A549 (cell line): Measurements from ENCODE around the gene ADARB2. TPM values are rescaled to one million over a fixed set of nuclear protein-coding genes. Genes with fewer than 3 reads are reported as not detected.
A peak's percentile ranks its signal among the peaks of the same experiment; 100 is the strongest.

Source experiments
- ATAC-seq, 2 experiments: fragments of 200-7000 bp in 1 of 2; fragments of >200 bp in 1 of 2; cut with Nextera tagmentation in 1 of 2; cut with Tn5 transposase in 1 of 2; 3 replicates each; pipeline versions ENCODE4 v1.8.0 to v1.9.1; 2018 to 2020; ENCODE audit warnings: mild to moderate bottlenecking in 1 of 2, moderate library complexity in 1 of 2
- CTCF ChIA-PET: fragments of 300-600 bp; sonication (Branson Sonifier 250); formaldehyde crosslinking; extraction: SDS; loops from one replicate; lab custom pipeline; 2021; ENCODE audit warnings: antibody characterized with exemption, inconsistent platforms; lab: Yijun Ruan, JAX
- POLR2A ChIA-PET: fragments of 350-600 bp; formaldehyde crosslinking; extraction: SDS; loops from one replicate; lab custom pipeline; 2021; ENCODE audit warnings: antibody characterized with exemption, inconsistent platforms; lab: Yijun Ruan, JAX
- DNase-seq, 2 experiments: peaks; one replicate each; pipeline versions ENCODE4 v3.0.0 to v3.0.0-alpha.2; 2011 to 2016; ENCODE audit warnings: low read depth in 1 of 2, low spot score in 1 of 2
- FAIRE-seq: peaks from 2 replicates; lab custom pipeline; 2011; peaks lifted over from hg19 to GRCh38; lab: Jason Lieb, UNC
- H3K27ac ChIP-seq, 2 experiments: fragments of >200 bp; sonication (Bioruptor Twin); formaldehyde crosslinking; 3 replicates each; pipeline ENCODE4 v1.5.1; 2016 to 2017
- H3K4me1 ChIP-seq: fragments of >200 bp; sonication (Bioruptor Twin); formaldehyde crosslinking; 3 replicates; pipeline ENCODE4 v1.6.1; 2016
- H3K4me2 ChIP-seq: fragments of >200 bp; sonication (Bioruptor Twin); formaldehyde crosslinking; 3 replicates; pipeline ENCODE4 v1.6.1; 2016
- H3K4me3 ChIP-seq: fragments of >200 bp; sonication (Bioruptor Twin); formaldehyde crosslinking; 3 replicates; pipeline ENCODE4 v1.5.1; 2016
- H3K9me3 ChIP-seq: fragments of >200 bp; sonication (Bioruptor Twin); formaldehyde crosslinking; 3 replicates; pipeline ENCODE4 v1.6.1; 2016
- CEBPB ChIP-seq, 2 experiments: fragments of >200 bp in 1 of 2; sonication (Bioruptor Twin) in 1 of 2; formaldehyde crosslinking in 1 of 2; IDR thresholded peaks; 2 replicates each; pipeline ENCODE4 v1.6.1; 2012 to 2016
- CHD2 ChIP-seq: fragments of 150-350 bp; IDR thresholded peaks from 2 replicates; pipeline ENCODE4 v1.6.1; 2014; ENCODE audit warnings: low read length; ENCODE audit not compliant: partially characterized antibody
- EHF ChIP-seq: fragments of 250-450 bp; sonication (Bioruptor Pico); IDR thresholded peaks from 2 replicates; pipeline ENCODE4 v1.5.0; 2020; ENCODE audit warnings: mild to moderate bottlenecking
- EP300 ChIP-seq, 2 experiments: fragments of >200 bp; sonication (Bioruptor Twin); formaldehyde crosslinking; IDR thresholded peaks; 2 replicates in 1 of 2; 3 replicates in 1 of 2; pipeline ENCODE4 v1.6.1; 2016 to 2017
- ESRRA ChIP-seq: fragments of 150-350 bp; IDR thresholded peaks from 2 replicates; pipeline ENCODE4 v1.6.1; 2014; ENCODE audit warnings: mild to moderate bottlenecking, low read length, borderline replicate concordance
- FOSL2 ChIP-seq, 2 experiments: fragments of 450-650 bp in 1 of 2; fragments of >200 bp in 1 of 2; sonication (Bioruptor Twin) in 1 of 2; formaldehyde crosslinking; IDR thresholded peaks; 2 replicates each; pipeline versions ENCODE4 v1.5.0 to v1.6.1; 2016 to 2020; ENCODE audit warnings: mild to moderate bottlenecking in 1 of 2, moderate library complexity in 1 of 2
- GATA3 ChIP-seq: IDR thresholded peaks from 2 replicates; pipeline ENCODE4 v1.6.1; 2012; ENCODE audit warnings: borderline replicate concordance
- HDAC2 ChIP-seq: fragments of 200-600 bp; sonication (generic); IDR thresholded peaks from 2 replicates; pipeline ENCODE4 v1.6.1; 2016
- HOXB13 ChIP-seq: fragments of 250-450 bp; sonication (Bioruptor Pico); IDR thresholded peaks from 2 replicates; pipeline ENCODE4 v1.5.0; 2020; ENCODE audit warnings: low read depth, mild to moderate bottlenecking, moderate library complexity
- JUNB ChIP-seq: fragments of >200 bp; sonication (Bioruptor Twin); formaldehyde crosslinking; IDR thresholded peaks from 2 replicates; pipeline ENCODE4 v1.6.1; 2016
- KDM5A ChIP-seq: fragments of 200-600 bp; sonication (generic); IDR thresholded peaks from 2 replicates; pipeline ENCODE4 v1.6.1; 2016; ENCODE audit warnings: antibody characterized with exemption, mild to moderate bottlenecking
- MAFK ChIP-seq: fragments of 450-650 bp; IDR thresholded peaks from 2 replicates; pipeline ENCODE4 v1.6.1; 2014; ENCODE audit not compliant: partially characterized antibody
- MYC ChIP-seq: IDR thresholded peaks from 2 replicates; pipeline ENCODE4 v1.6.1; 2012; ENCODE audit warnings: mild to moderate bottlenecking, inconsistent platforms, low read length, improper control_type of control experiment, borderline replicate concordance
- PHF8 ChIP-seq: fragments of 200-600 bp; sonication (generic); IDR thresholded peaks from 2 replicates; pipeline ENCODE4 v1.6.1; 2016; ENCODE audit warnings: low read depth, mild to moderate bottlenecking, antibody characterized with exemption, moderate library complexity, borderline replicate concordance
- RARB ChIP-seq: fragments of 250-450 bp; sonication (Bioruptor Pico); IDR thresholded peaks from 2 replicates; pipeline ENCODE4 v1.8.0; 2021; ENCODE audit warnings: mild to moderate bottlenecking, moderate library complexity
- RFX5 ChIP-seq: fragments of 450-650 bp; IDR thresholded peaks from 2 replicates; pipeline ENCODE4 v1.7.1; 2014; ENCODE audit warnings: antibody characterized with exemption, mild to moderate bottlenecking, moderate library complexity
- SREBF2 ChIP-seq: fragments of 450-650 bp; IDR thresholded peaks from 2 replicates; pipeline ENCODE4 v1.6.1; 2014; ENCODE audit warnings: mild to moderate bottlenecking, moderate library complexity
- TFCP2L1 ChIP-seq: fragments of 250-450 bp; sonication (Bioruptor Pico); IDR thresholded peaks from 2 replicates; pipeline ENCODE4 v1.5.0; 2021; ENCODE audit warnings: mild to moderate bottlenecking
- ZC3H11A ChIP-seq: fragments of 450-650 bp; IDR thresholded peaks from 2 replicates; pipeline ENCODE4 v1.6.1; 2014; ENCODE audit warnings: antibody characterized with exemption, mild to moderate bottlenecking
- ZFP36 ChIP-seq: fragments of 450-650 bp; IDR thresholded peaks from 2 replicates; pipeline ENCODE4 v1.6.1; 2014; ENCODE audit warnings: borderline replicate concordance; ENCODE audit not compliant: partially characterized antibody
- WGBS: methylation state at CpG from one replicate; pipeline ENCODE4 v1.1.6; 2017; ENCODE audit errors: missing lambda C conversion rate; 5-methylcytosine and 5-hydroxymethylcytosine counted together
- polyA plus RNA-seq, 4 experiments: library from polyadenylated mRNA; depleted of rRNA in 3 of 4; stranded (reverse); fragments of >200 nt; fragmentation: RNase III in 1 of 4; extraction: RNeasy Plus Mini Kit Qiagen cat#74134 plus additional on column Dnase treatment in 1 of 4; gene quantifications; 2 replicates in 3 of 4; 3 replicates in 1 of 4; pipeline ENCODE4 v1.2.3, GENCODE V29; 2011 to 2017
- TF ChIP-seq, protein P1 (sequence below): fragments of 250-450 bp; sonication (Bioruptor Pico); IDR thresholded peaks from 2 replicates; pipeline ENCODE4 v1.5.0; 2020; ENCODE audit warnings: low read depth, mild to moderate bottlenecking, moderate library complexity
- TF ChIP-seq, protein P2 (sequence below): fragments of 150-350 bp; IDR thresholded peaks from 2 replicates; pipeline ENCODE4 v1.6.1; 2014; ENCODE audit warnings: low read depth, mild to moderate bottlenecking, low read length
- TF ChIP-seq, protein P3 (sequence below): fragments of 450-650 bp; IDR thresholded peaks from 2 replicates; pipeline ENCODE4 v1.6.1; 2014; ENCODE audit warnings: antibody characterized with exemption
- TF ChIP-seq, protein P4 (sequence below): fragments of >200 bp; sonication (Bioruptor Twin); formaldehyde crosslinking; IDR thresholded peaks from 3 replicates; pipeline ENCODE4 v1.6.1; 2016
- TF ChIP-seq, protein P5 (sequence below): IDR thresholded peaks from 2 replicates; pipeline ENCODE4 v1.6.1; 2012; ENCODE audit warnings: low read depth, borderline replicate concordance
- TF ChIP-seq, protein P6 (sequence below): IDR thresholded peaks from 2 replicates; pipeline ENCODE4 v1.6.1; 2012

Gene ADARB2
- polyA plus RNA-seq, 2 of the 4 experiments (the other 2 are of a cell fraction) = not detected

DNA sequence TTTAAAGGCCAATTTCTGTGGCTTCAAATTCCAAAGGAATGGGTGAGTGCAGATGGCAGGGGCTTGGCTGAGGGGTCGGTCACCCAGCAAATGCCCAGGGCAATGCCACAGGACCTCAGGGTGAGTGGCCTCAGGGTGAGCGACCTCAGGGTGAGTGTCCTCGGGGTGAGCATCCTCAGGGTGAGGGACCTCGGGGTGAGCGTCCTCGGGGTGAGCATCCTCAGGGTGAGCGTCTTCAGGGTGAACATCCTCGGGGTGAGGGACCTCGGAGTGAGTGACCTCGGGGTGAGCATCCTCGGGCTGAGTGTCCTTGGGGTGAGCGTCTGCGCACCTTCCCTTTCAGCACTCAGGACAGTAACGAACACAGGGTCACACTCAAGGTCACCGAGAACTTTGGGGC is 59.2 kb downstream of the ADARB2 start:
- Histone ChIP-seq H3K4me2 (no peak overlapping the region), H3K9me3 (no peaks in the 10 kb centered on the region), H3K4me3 (no peak overlapping the region), H3K4me1 (no peaks in the 10 kb centered on the region)
- POLR2A ChIA-PET = no interaction called here
- no peak for FAIRE-seq
- ATAC-seq = no peak
- TF ChIP-seq ZFP36 (no peak), GATA3 (no peak), KDM5A (no peak), FOSL2 (IDR thresholded peaks at IDR 0.05) (no peak), FOSL2 (CRISPR knock-in tag; IDR thresholded peaks at IDR 0.05) (no peak), PHF8 (no peak), MYC (no peak), HOXB13 (CRISPR knock-in tag) (no peak), SREBF2 (no peak), EP300 (IDR thresholded peaks at IDR 0.05) (no peak), RFX5 (no peak), JUNB (no peak), EHF (CRISPR knock-in tag) (no peak), ESRRA (no peak)
- TF ChIP-seq, protein P1, sequence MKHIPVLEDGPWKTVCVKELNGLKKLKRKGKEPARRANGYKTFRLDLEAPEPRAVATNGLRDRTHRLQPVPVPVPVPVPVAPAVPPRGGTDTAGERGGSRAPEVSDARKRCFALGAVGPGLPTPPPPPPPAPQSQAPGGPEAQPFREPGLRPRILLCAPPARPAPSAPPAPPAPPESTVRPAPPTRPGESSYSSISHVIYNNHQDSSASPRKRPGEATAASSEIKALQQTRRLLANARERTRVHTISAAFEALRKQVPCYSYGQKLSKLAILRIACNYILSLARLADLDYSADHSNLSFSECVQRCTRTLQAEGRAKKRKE = no peak
- TF ChIP-seq, protein P2, sequence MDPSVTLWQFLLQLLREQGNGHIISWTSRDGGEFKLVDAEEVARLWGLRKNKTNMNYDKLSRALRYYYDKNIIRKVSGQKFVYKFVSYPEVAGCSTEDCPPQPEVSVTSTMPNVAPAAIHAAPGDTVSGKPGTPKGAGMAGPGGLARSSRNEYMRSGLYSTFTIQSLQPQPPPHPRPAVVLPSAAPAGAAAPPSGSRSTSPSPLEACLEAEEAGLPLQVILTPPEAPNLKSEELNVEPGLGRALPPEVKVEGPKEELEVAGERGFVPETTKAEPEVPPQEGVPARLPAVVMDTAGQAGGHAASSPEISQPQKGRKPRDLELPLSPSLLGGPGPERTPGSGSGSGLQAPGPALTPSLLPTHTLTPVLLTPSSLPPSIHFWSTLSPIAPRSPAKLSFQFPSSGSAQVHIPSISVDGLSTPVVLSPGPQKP = no peak
- TF ChIP-seq, protein P3, sequence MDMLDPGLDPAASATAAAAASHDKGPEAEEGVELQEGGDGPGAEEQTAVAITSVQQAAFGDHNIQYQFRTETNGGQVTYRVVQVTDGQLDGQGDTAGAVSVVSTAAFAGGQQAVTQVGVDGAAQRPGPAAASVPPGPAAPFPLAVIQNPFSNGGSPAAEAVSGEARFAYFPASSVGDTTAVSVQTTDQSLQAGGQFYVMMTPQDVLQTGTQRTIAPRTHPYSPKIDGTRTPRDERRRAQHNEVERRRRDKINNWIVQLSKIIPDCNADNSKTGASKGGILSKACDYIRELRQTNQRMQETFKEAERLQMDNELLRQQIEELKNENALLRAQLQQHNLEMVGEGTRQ = no peak
- TF ChIP-seq, protein P4, sequence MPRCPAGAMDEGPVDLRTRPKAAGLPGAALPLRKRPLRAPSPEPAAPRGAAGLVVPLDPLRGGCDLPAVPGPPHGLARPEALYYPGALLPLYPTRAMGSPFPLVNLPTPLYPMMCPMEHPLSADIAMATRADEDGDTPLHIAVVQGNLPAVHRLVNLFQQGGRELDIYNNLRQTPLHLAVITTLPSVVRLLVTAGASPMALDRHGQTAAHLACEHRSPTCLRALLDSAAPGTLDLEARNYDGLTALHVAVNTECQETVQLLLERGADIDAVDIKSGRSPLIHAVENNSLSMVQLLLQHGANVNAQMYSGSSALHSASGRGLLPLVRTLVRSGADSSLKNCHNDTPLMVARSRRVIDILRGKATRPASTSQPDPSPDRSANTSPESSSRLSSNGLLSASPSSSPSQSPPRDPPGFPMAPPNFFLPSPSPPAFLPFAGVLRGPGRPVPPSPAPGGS = no peak
- TF ChIP-seq, protein P5, sequence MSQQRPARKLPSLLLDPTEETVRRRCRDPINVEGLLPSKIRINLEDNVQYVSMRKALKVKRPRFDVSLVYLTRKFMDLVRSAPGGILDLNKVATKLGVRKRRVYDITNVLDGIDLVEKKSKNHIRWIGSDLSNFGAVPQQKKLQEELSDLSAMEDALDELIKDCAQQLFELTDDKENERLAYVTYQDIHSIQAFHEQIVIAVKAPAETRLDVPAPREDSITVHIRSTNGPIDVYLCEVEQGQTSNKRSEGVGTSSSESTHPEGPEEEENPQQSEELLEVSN = no peak
- TF ChIP-seq, protein P6, sequence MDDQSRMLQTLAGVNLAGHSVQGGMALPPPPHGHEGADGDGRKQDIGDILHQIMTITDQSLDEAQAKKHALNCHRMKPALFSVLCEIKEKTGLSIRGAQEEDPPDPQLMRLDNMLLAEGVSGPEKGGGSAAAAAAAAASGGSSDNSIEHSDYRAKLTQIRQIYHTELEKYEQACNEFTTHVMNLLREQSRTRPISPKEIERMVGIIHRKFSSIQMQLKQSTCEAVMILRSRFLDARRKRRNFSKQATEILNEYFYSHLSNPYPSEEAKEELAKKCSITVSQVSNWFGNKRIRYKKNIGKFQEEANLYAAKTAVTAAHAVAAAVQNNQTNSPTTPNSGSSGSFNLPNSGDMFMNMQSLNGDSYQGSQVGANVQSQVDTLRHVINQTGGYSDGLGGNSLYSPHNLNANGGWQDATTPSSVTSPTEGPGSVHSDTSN = no peak
- TF ChIP-seq, all 56 proteins: peak for 0
- no peak overlapping the region for H3K27ac ChIP-seq
- WGBS = 15% methylated on average over 15 of the region's 15 CpGs
- DNase-seq = no peak
- CTCF ChIA-PET = no interaction called here

DNA sequence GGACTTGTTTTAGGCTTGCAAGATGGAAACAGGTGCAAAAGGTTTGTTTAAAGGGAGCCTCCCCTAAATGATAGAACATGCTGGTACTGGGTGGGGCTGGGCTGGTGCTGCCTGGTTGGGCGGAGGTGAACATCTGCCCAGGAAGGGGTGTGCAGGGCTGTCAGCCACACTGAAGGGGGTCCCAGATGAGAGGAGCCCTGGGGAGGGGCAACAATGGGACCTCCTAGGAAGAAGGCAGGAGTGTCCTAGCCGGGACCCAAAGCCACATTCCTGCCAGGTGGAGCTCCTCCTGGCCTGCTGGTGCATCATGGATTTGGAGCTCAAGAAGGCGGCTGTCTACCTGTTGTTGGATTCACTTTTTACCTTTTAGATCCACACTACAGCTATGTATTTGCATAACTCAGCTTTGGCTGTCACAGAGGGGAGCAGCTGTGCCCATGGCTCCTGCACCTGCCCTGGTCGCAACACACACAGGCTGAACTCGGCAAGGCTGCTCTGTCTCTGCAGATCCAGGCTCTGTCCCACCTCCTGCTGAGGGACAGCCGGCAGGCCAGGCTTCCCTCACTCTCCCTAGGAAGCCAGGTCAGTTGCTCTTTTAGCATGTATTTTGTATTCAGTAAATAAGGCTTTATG is 59.9 kb downstream of the ADARB2 start:
- ATAC-seq = peak in 1 of 2 experiments; percentile 24; a peak in 1 of 6 replicates
- Histone ChIP-seq H3K4me2 (no peak overlapping the region), H3K27ac (no peak overlapping the region), H3K9me3 (no peaks in the 10 kb centered on the region), H3K4me3 (no peak overlapping the region), H3K4me1 (no peaks in the 10 kb centered on the region)
- no peak for DNase-seq
- ChIA-PET CTCF (no interaction called here), POLR2A (no interaction called here)
- WGBS = 28% methylated on average over 5 of the region's 6 CpGs
- FAIRE-seq = no peak
- TF ChIP-seq CHD2 = no peak
- no peak for TF ChIP-seq TFCP2L1 (CRISPR knock-in tag)
- TF ChIP-seq HDAC2 = no peak
- TF ChIP-seq, protein P6 = no peak
- TF ChIP-seq CEBPB (IDR thresholded peaks at IDR 0.05) = no peak
- TF ChIP-seq RARB = no peak
- TF ChIP-seq, protein P5 = no peak
- no peak for TF ChIP-seq ZC3H11A
- TF ChIP-seq MAFK = no peak
- no peak for TF ChIP-seq MYC
